PC-3 (cell line): ENCODE data around the gene KRTAP10-7. TPM values are rescaled to one million over a fixed set of nuclear protein-coding genes. Genes with fewer than 3 reads are reported as not detected.
A peak's percentile ranks its signal among the peaks of the same experiment; 100 is the strongest.

ENCODE experiments used
- ATAC-seq: fragments of 200-7000 bp; cut with Tn5 transposase; 2 replicates; pipeline ENCODE4 v1.9.1; 2020; ENCODE audit warnings: mild to moderate bottlenecking, moderate library complexity
- BruUV-seq: library from RNA; stranded (reverse); fragments of 400-500 nt; replicated peaks from 2 replicates; lab custom pipeline; 2021; lab: Mats Ljungman, UMichigan
- CTCF ChIA-PET: fragments of 300-600 bp; sonication (Branson Sonifier 250); formaldehyde crosslinking; loops from one replicate; lab custom pipeline; 2022; ENCODE audit warnings: antibody characterized with exemption; lab: Charles Lee
- POLR2A ChIA-PET: fragments of 300-600 bp; sonication (Branson Sonifier 250); formaldehyde crosslinking; loops from one replicate; lab custom pipeline; 2022; ENCODE audit warnings: antibody characterized with exemption; ENCODE audit not compliant: unreplicated experiment; lab: Charles Lee
- DNase-seq: peaks from one replicate; pipeline ENCODE4 v3.0.0-alpha.2; 2015
- H2AFZ ChIP-seq: fragments of 300-600 bp; sonication (generic); 2 replicates; pipeline ENCODE4 v1.6.0; 2016; ENCODE audit warnings: antibody characterized with exemption, low read length
- H3F3A ChIP-seq: fragments of 300-600 bp; sonication (generic); one replicate; pipeline ENCODE4 v1.6.0; 2017; ENCODE audit warnings: antibody characterized with exemption, low read length, control low read depth, mild to moderate bottlenecking; ENCODE audit not compliant: unreplicated experiment
- H3K27ac ChIP-seq: fragments of 300-600 bp; sonication (generic); 2 replicates; pipeline ENCODE4 v1.5.1; 2016; ENCODE audit warnings: mild to moderate bottlenecking, low read length
- H3K27me3 ChIP-seq: fragments of 300-600 bp; sonication (generic); 2 replicates; pipeline ENCODE4 v1.6.1; 2016; ENCODE audit warnings: low read length, mixed read lengths
- H3K36me3 ChIP-seq: fragments of 300-600 bp; sonication (generic); 2 replicates; pipeline ENCODE4 v1.6.1; 2016; ENCODE audit warnings: low read depth, mixed run types, low read length, mixed read lengths
- H3K4me1 ChIP-seq: fragments of 300-600 bp; sonication (generic); 2 replicates; pipeline ENCODE4 v1.5.1; 2016; ENCODE audit warnings: low read length; ENCODE audit not compliant: insufficient read depth
- H3K4me2 ChIP-seq: fragments of 300-600 bp; sonication (generic); 2 replicates; pipeline ENCODE4 v1.6.0; 2016; ENCODE audit warnings: low read length
- H3K4me3 ChIP-seq: fragments of 300-600 bp; sonication (generic); 2 replicates; pipeline ENCODE4 v1.5.1; 2016; ENCODE audit warnings: mild to moderate bottlenecking, low read length, mixed read lengths
- H3K79me2 ChIP-seq: fragments of 300-600 bp; sonication (generic); 2 replicates; pipeline ENCODE4 v1.6.1; 2017; ENCODE audit warnings: low read length, mixed read lengths
- H3K9ac ChIP-seq: fragments of 300-600 bp; sonication (generic); 2 replicates; pipeline ENCODE4 v1.6.0; 2016; ENCODE audit warnings: mild to moderate bottlenecking, low read length
- H3K9me2 ChIP-seq: fragments of 300-600 bp; sonication (generic); replicated peaks from 2 replicates; pipeline ENCODE4 v1.6.1; 2016; ENCODE audit warnings: mixed run types, low read length, mixed read lengths
- H3K9me3 ChIP-seq: fragments of 300-600 bp; sonication (generic); 2 replicates; pipeline ENCODE4 v1.6.1; 2016; ENCODE audit warnings: low read length, mixed read lengths
- H4K20me1 ChIP-seq: fragments of 300-600 bp; sonication (generic); 2 replicates; pipeline ENCODE4 v1.6.1; 2016; ENCODE audit warnings: low read length, mixed read lengths
- CTCF ChIP-seq: fragments of 300-600 bp; sonication (generic); conservative IDR thresholded peaks from 2 replicates; pipeline ENCODE4 v1.5.1; 2017; ENCODE audit warnings: antibody characterized with exemption, low read depth, mild to moderate bottlenecking, low read length
- EZH2 ChIP-seq: fragments of 300-600 bp; sonication (generic); IDR thresholded peaks from one replicate; pipeline ENCODE4 v1.6.1; 2017; ENCODE audit warnings: antibody characterized with exemption, mild to moderate bottlenecking, low read length; ENCODE audit not compliant: unreplicated experiment
- EZH2phosphoT487 ChIP-seq: fragments of 300-600 bp; sonication (generic); IDR thresholded peaks from 2 replicates; pipeline ENCODE4 v1.6.1; 2018; ENCODE audit warnings: mild to moderate bottlenecking, antibody characterized with exemption, low read length, borderline replicate concordance
- intact Hi-C: fragments of 100-400 bp; cut with micrococcal nuclease; formaldehyde crosslinking; loops from 2 replicates; pipeline ENCODE4 v1.9.0; 2023
- total RNA-seq: library from RNA; depleted of rRNA; stranded (reverse); fragments of >200 nt; gene quantifications from 2 replicates; pipeline ENCODE4 v1.2.3, GENCODE V29; 2014

The KRTAP10-7 gene
- total RNA-seq, 1 experiment from 2014 or later = not detected

DNA sequence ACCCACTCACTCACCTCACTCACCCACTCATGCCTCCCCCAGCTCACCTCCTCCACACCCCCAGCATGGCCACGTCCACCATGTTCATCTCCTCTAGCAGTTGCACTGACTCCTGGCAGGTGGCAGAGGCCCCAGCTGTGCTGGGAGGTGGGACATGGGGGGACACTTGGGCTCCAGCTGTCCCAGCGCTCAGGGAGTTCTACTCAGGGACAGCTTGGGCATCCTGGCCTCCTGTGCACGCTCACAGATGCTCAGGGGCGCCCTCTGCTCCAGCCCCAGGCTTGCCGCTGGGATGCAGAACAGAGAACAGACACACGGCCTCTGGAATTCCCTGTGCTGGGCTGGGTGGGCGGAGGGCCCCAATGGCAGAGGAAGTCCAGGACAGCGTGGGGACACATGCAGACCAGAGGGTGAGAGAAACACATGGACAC, 16.7 kb downstream of the KRTAP10-7 start:
- Histone ChIP-seq H3K4me2 (no peak overlapping the region), H3K4me3 (no peak overlapping the region), H4K20me1 (no peaks in the 10 kb centered on the region), H3K9ac (no peak overlapping the region), H3K9me2 (no peaks in the 10 kb centered on the region), H2AFZ (no peak overlapping the region), H3F3A (no peaks in the 10 kb centered on the region), H3K9me3 (peaks cover 3% of the 10 kb centered on the region; the same call in 1 of the 2 replicates), H3K27ac (no peak overlapping the region), H3K79me2 (no peaks in the 10 kb centered on the region), H3K4me1 (no peaks in the 10 kb centered on the region), H3K36me3 (no peaks in the 10 kb centered on the region), H3K27me3 (no peaks in the 10 kb centered on the region)
- ChIA-PET POLR2A (no interaction called here), CTCF (no interaction called here)
- TF ChIP-seq CTCF (no peak), EZH2phosphoT487 (no peak), EZH2 (no peak)
- no peak for ATAC-seq
- no TSS peak for BruUV-seq
- intact Hi-C loops = no loop called here
- DNase-seq = no peak

- Histone ChIP-seq H3K4me3 (no peak overlapping the region), H3K9me2 (no peaks in the 10 kb centered on the region)
- ATAC-seq = peak; percentile 81
Observed at GRCh38 chr21:44618504-44618903, 18.1 kb downstream of the KRTAP10-7 start.

More at GRCh38 chr21:44618504-44618903, 18.1 kb downstream of the KRTAP10-7 start:
- peak; percentile 22 for DNase-seq
- H3K9ac ChIP-seq = no peak overlapping the region
- CTCF ChIA-PET = interaction anchor here (1.2 kb wide), 1 partner anchor 124 kb away, joined by 5 read pairs; no protein-coding TSS in a partner anchor
- BruUV-seq = no TSS peak
- POLR2A ChIA-PET = no interaction called here
- intact Hi-C loops = loop anchor here (1.0 kb wide), 1 partner anchor 175 kb away; no protein-coding TSS in a partner anchor
- H3K27me3 ChIP-seq = no peaks in the 10 kb centered on the region
- H2AFZ ChIP-seq = no peak overlapping the region
- H4K20me1 ChIP-seq = no peaks in the 10 kb centered on the region
- TF ChIP-seq EZH2phosphoT487 (no peak), CTCF (peak; percentile 47)
- H3K4me2 ChIP-seq = no peak overlapping the region
- no peaks in the 10 kb centered on the region for H3K4me1 ChIP-seq
- H3K79me2 ChIP-seq = no peaks in the 10 kb centered on the region
- no peak overlapping the region for H3K27ac ChIP-seq
- no peaks in the 10 kb centered on the region for H3K36me3 ChIP-seq
- H3F3A ChIP-seq = no peaks in the 10 kb centered on the region
- H3K9me3 ChIP-seq = peaks cover 10% of the 10 kb centered on the region
